Upper lobe of left lung (tissue), 6 donors: ENCODE measurements around the gene SART3. TPM values are rescaled to one million over a fixed set of nuclear protein-coding genes. Genes with fewer than 3 reads are reported as not detected.

Source experiments
- ATAC-seq, 2 donors: fragments of 200-7000 bp; cut with Tn5 transposase; one replicate each; pipeline ENCODE4 v1.9.1; 2022; ENCODE audit warnings: mild to moderate bottlenecking in 2 of 2, moderate library complexity in 2 of 2; ENCODE audit not compliant: low FRiP score in 2 of 2
- DNase-seq, 2 donors: peaks; one replicate each; pipeline ENCODE4 v3.0.0-alpha.2; 2019 to 2020
- H3K27ac ChIP-seq, 4 donors: fragments of 200-600 bp; sonication (generic); one replicate each; pipeline ENCODE4 v1.5.1; 2016 to 2019
- H3K27me3 ChIP-seq, 4 donors: fragments of 200-600 bp; sonication (generic); one replicate each; pipeline ENCODE4 v1.5.1; 2017 to 2019
- H3K36me3 ChIP-seq, 4 donors: fragments of 200-600 bp; sonication (generic); one replicate each; pipeline ENCODE4 v1.5.1; 2016 to 2019
- H3K4me1 ChIP-seq, 4 donors: fragments of 200-600 bp; sonication (generic); one replicate each; pipeline ENCODE4 v1.5.1; 2018 to 2019
- H3K4me3 ChIP-seq, 4 donors: fragments of 200-600 bp; sonication (generic); one replicate each; pipeline ENCODE4 v1.5.1; 2017 to 2019; ENCODE audit warnings: mild to moderate bottlenecking in 2 of 4, moderate library complexity in 1 of 4
- H3K9me3 ChIP-seq, 4 donors: fragments of 200-600 bp; sonication (generic); one replicate each; pipeline ENCODE4 v1.5.1; 2018 to 2019
- EP300 ChIP-seq, 4 donors: sonication (generic); formaldehyde crosslinking; IDR thresholded peaks; one replicate each; pipeline ENCODE4 v1.5.1; 2017; ENCODE audit warnings: antibody characterized with exemption in 4 of 4, control low read depth in 2 of 4
- POLR2A ChIP-seq, 4 donors: fragments of 450-650 bp; IDR thresholded peaks; one replicate each; pipeline ENCODE4 v1.5.1; 2016 to 2017; ENCODE audit warnings: antibody characterized with exemption in 4 of 4, mild to moderate bottlenecking in 2 of 4
- POLR2AphosphoS5 ChIP-seq, 2 donors: sonication (generic); formaldehyde crosslinking; IDR thresholded peaks; one replicate each; pipeline ENCODE4 v1.5.1; 2017; ENCODE audit warnings: antibody characterized with exemption in 2 of 2
- WGBS, 2 donors: methylation state at CpG; one replicate each; pipeline ENCODE4 v1.1.5; 2017 to 2018; 5-methylcytosine and 5-hydroxymethylcytosine counted together
- total RNA-seq, 6 donors: library from RNA; depleted of rRNA in 4 of 6; stranded (reverse); fragments of >200 nt in 4 of 6; gene quantifications; one replicate each; pipeline versions ENCODE4 v1.1.0 to v1.2.1, GENCODE V29; 2016 to 2021
- TF ChIP-seq, protein P1 (sequence below), 6 experiments: fragments of 450-650 bp in 4 of 6; fragments of 200-600 bp in 2 of 6; sonication (generic) in 2 of 6; IDR thresholded peaks; one replicate each; pipeline ENCODE4 v1.5.1; 2016 to 2019; ENCODE audit warnings: antibody characterized with exemption in 6 of 6
- donor health status: DM: no; HTN: no; CAD: no; lungs with moderate emphysema.
- donor health status: DM: no; HTN: yes; CAD: no; lungs with severe emphysema.

SART3 gene
- total RNA-seq, 6 donors from 2014 or later = 36.9 to 235 (median 63.9) TPM

DNA sequence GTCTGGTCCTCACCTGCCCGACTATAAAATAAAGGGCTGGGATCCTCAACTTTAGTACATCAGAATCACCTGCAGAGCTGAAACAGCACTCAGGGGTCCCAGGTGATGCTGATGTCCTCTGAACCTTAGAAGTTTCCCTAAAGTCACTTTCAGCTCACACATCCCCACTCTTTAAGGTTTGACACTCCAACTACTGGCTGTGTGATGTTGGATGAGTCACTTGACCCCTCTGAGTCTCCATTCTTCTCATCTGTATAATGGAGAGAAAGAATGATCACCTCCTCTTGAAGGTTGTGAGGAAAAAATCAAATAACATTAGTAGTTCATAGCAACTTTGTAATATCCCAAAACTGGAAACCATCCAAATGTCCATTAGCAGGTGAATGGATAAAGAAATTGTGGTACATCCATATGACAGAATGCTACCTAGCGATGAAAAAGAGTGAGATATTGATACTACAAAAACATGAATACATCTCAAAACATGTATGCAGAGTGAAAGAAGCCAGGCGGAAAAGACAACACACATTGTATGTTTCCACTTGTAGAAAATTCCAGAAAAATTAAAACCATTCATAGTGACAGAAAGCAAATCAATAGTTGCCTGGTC is 23.6 kb upstream of the SART3 start:
- Histone ChIP-seq H3K9me3 (no peaks in the 10 kb centered on the region), H3K4me1 (peaks cover 0 to 7% (median 0%) of the 10 kb centered on the region in 4 donors), H3K4me3 (no peak overlapping the region), H3K27ac (no peak overlapping the region), H3K36me3 (no peaks in the 10 kb centered on the region), H3K27me3 (no peaks in the 10 kb centered on the region)
- ATAC-seq = no peak
- 82 to 88% methylated on average over 3 of the region's 3 CpGs for WGBS, 2 donors
- TF ChIP-seq POLR2A (IDR thresholded peaks at IDR 0.05) = no peak
- TF ChIP-seq EP300 (IDR thresholded peaks at IDR 0.05) = no peak
- TF ChIP-seq POLR2AphosphoS5 (IDR thresholded peaks at IDR 0.05) = no peak
- TF ChIP-seq, protein P1, sequence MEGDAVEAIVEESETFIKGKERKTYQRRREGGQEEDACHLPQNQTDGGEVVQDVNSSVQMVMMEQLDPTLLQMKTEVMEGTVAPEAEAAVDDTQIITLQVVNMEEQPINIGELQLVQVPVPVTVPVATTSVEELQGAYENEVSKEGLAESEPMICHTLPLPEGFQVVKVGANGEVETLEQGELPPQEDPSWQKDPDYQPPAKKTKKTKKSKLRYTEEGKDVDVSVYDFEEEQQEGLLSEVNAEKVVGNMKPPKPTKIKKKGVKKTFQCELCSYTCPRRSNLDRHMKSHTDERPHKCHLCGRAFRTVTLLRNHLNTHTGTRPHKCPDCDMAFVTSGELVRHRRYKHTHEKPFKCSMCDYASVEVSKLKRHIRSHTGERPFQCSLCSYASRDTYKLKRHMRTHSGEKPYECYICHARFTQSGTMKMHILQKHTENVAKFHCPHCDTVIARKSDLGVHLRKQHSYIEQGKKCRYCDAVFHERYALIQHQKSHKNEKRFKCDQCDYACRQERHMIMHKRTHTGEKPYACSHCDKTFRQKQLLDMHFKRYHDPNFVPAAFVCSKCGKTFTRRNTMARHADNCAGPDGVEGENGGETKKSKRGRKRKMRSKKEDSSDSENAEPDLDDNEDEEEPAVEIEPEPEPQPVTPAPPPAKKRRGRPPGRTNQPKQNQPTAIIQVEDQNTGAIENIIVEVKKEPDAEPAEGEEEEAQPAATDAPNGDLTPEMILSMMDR (IDR thresholded peaks at IDR 0.05) = no peak
- no peak for DNase-seq

DNA sequence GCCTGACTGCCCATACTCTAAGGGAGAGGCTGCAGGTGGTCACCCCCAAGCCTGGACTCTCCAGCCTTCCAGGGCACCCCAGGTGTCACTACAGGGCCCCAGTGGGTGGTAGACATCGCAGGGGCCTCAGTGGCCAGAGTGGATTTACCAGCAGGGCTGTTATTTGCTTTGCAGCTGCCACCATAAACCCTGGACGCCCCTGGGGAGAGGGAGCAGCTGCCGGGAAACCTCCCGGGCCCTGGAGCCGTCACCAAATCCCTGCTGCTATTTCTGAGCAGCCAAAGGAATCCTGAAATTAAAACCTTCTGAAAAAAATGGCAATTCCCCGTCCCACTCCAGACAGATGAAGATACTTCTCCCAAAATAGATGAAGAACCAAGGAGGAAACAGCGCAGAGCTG is 23.0 kb upstream of the SART3 start:
- H3K27me3 ChIP-seq = no peaks in the 10 kb centered on the region
- no peak for ATAC-seq
- TF ChIP-seq, protein P1 (IDR thresholded peaks at IDR 0.05) = no peak
- TF ChIP-seq EP300 (IDR thresholded peaks at IDR 0.05) = no peak
- no peak for TF ChIP-seq POLR2A (IDR thresholded peaks at IDR 0.05)
- TF ChIP-seq POLR2AphosphoS5 (IDR thresholded peaks at IDR 0.05) = no peak
- H3K4me1 ChIP-seq = peaks cover 0 to 7% (median 0%) of the 10 kb centered on the region in 4 donors
- DNase-seq = peak in 1 of 2 donors; percentile 50
- WGBS, 2 donors = 40 to 72% methylated on average over 6 to 7 of the region's 7 CpGs
- no peaks in the 10 kb centered on the region for H3K9me3 ChIP-seq
- H3K4me3 ChIP-seq = no peak overlapping the region
- no peaks in the 10 kb centered on the region for H3K36me3 ChIP-seq
- no peak overlapping the region for H3K27ac ChIP-seq

DNA sequence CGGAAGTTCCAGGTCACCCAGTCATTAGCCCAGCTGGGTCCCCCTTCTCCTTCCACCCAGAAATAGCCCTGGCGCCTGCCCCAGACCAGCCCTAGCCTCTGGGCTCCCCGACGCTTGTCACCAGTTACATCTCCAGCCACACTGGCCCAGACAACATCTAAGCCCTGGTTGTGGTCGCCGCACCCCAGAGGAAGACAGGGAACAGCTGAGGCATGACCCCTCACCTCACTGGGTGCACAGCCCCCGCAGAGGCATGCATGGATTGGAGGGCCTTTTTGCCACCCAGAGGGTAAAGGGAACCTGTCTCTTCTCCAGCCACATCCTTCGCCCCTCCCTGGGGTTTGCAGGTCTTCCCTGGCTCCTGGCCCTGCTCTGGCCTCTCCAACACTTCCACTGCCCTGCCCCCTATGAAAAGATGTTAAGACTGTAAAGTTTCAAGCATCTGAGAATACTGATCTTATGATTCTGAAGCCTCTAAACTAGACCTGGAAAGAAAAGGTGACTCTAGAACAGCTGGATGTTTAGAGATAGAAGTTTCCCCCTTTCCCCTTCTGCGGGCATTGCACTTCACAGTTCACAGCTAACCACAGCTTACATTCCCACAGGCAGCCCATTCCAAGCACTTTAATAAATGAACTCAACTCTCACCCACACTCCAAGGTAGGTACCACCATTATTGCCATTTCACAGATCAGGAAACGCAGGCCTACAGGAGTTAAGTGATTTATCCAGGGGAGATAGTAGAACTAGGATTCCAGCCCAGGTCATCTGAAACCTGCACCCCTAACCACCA is 22.2 kb upstream of the SART3 start:
- TF ChIP-seq EP300 (IDR thresholded peaks at IDR 0.05) (no peak), POLR2AphosphoS5 (IDR thresholded peaks at IDR 0.05) (no peak), POLR2A (IDR thresholded peaks at IDR 0.05) (no peak)
- TF ChIP-seq, protein P1 (IDR thresholded peaks at IDR 0.05) = no peak
- peaks cover 0 to 7% (median 0%) of the 10 kb centered on the region in 4 donors for H3K4me1 ChIP-seq
- peak overlapping the region in 1 of 4 donors; percentile 15 for H3K27ac ChIP-seq
- no peaks in the 10 kb centered on the region for H3K36me3 ChIP-seq
- ATAC-seq (no peak), DNase-seq (no peak)
- H3K9me3 ChIP-seq = no peaks in the 10 kb centered on the region
- no peaks in the 10 kb centered on the region for H3K27me3 ChIP-seq
- H3K4me3 ChIP-seq = no peak overlapping the region
- WGBS, 2 donors = 75 to 80% methylated on average over 7 to 10 of the region's 10 CpGs

DNA sequence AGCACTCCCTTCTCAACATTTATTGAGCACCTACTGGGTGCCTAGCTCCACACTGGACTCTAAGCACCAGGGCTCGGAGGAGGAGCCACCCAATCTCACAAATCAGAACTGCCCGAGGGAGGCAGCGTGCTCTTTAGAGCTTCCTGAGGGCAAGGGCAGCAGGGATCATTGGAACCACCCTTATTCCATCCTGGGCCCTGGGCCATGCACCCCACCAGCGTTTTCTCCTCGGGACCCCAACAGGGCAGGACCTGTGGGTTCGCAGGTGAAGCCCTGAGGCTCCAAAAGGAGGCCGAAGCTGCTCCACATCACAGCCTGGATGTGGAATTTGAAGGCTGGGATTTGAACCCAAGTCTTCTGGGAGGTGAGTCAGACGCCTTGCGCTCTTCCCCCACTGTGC is 21.5 kb upstream of the SART3 start:
- 87 to 93% methylated on average over 6 to 9 of the region's 9 CpGs for WGBS, 2 donors
- Histone ChIP-seq H3K36me3 (no peaks in the 10 kb centered on the region), H3K27me3 (no peaks in the 10 kb centered on the region), H3K4me3 (no peak overlapping the region), H3K27ac (peak overlapping the region in 1 of 4 donors; percentile 15), H3K9me3 (no peaks in the 10 kb centered on the region), H3K4me1 (peaks cover 0 to 7% (median 0%) of the 10 kb centered on the region in 4 donors)
- TF ChIP-seq POLR2A (IDR thresholded peaks at IDR 0.05) (no peak), POLR2AphosphoS5 (IDR thresholded peaks at IDR 0.05) (no peak), EP300 (IDR thresholded peaks at IDR 0.05) (no peak)
- TF ChIP-seq, protein P1 (IDR thresholded peaks at IDR 0.05) = no peak
- ATAC-seq = no peak
- no peak for DNase-seq
